Adrenal gland (tissue), 5 donors: ENCODE results near the gene SYNJ2.

Experiments used
- POLR2A ChIP-seq, 2 donors: fragments of 450-650 bp; IDR thresholded peaks; one replicate each; pipeline ENCODE4 v1.6.1; 2017; ENCODE audit warnings: antibody characterized with exemption in 2 of 2, mild to moderate bottlenecking in 2 of 2, moderate library complexity in 1 of 2
- TF ChIP-seq, protein P1 (sequence below), 6 experiments: fragments of 450-650 bp in 4 of 6; fragments of 200-600 bp in 2 of 6; sonication (generic) in 1 of 6; IDR thresholded peaks; 1 replicate in 5 of 6; 2 replicates in 1 of 6; pipeline versions ENCODE4 v1.5.1 to v1.8.0; 2016 to 2021; ENCODE audit warnings: antibody characterized with exemption in 6 of 6, mild to moderate bottlenecking in 2 of 6, moderate library complexity in 1 of 6
- donor health status: DM: no; HTN: no; CAD: no.

DNA sequence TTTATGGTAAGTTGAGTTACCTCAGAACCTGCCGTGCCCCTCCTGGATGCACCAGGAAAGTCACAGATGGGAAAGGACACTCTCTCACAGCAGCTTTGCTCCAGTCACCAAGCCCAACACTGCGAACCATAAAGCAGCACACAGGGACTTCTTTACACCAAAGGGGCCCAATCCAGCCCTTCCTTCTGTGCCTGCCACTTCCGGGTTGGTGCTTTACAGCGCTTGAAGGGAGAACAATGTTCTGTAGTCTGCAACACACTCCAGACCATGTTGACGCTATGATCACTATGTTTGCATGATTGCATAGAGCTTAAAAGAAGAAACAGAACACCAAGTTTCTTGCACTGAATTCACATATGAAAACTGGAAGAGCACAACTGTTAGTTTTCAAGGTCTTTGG is 129.3 kb downstream of the SYNJ2 start:
- TF ChIP-seq, protein P1, sequence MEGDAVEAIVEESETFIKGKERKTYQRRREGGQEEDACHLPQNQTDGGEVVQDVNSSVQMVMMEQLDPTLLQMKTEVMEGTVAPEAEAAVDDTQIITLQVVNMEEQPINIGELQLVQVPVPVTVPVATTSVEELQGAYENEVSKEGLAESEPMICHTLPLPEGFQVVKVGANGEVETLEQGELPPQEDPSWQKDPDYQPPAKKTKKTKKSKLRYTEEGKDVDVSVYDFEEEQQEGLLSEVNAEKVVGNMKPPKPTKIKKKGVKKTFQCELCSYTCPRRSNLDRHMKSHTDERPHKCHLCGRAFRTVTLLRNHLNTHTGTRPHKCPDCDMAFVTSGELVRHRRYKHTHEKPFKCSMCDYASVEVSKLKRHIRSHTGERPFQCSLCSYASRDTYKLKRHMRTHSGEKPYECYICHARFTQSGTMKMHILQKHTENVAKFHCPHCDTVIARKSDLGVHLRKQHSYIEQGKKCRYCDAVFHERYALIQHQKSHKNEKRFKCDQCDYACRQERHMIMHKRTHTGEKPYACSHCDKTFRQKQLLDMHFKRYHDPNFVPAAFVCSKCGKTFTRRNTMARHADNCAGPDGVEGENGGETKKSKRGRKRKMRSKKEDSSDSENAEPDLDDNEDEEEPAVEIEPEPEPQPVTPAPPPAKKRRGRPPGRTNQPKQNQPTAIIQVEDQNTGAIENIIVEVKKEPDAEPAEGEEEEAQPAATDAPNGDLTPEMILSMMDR (IDR thresholded peaks at IDR 0.05), result no peak
- TF ChIP-seq POLR2A (IDR thresholded peaks at IDR 0.05), result no peak
